Fibroblast of villous mesenchyme (primary cell): ENCODE measurements around the gene ABHD17A. TPM values are rescaled to one million over a fixed set of nuclear protein-coding genes. Genes with fewer than 3 reads are reported as not detected.

ENCODE experiments used
- DNase-seq: peaks from one replicate; pipeline ENCODE4 v3.0.0-alpha.2; 2010; ENCODE audit warnings: low read depth
- H3K4me3 ChIP-seq: 2 replicates; pipeline ENCODE4 v1.5.1; 2011; ENCODE audit warnings: low read depth, mild to moderate bottlenecking, low read length
- total RNA-seq: library from RNA; depleted of rRNA; stranded (reverse); fragments of >200 nt; gene quantifications from 2 replicates; pipeline ENCODE4 v1.2.3, GENCODE V29; 2012
- TF ChIP-seq, protein P1 (sequence below): IDR thresholded peaks from 2 replicates; pipeline ENCODE4 v1.5.1; 2012; ENCODE audit warnings: low read depth, mild to moderate bottlenecking, low read length; ENCODE audit not compliant: insufficient read depth

ABHD17A gene
- total RNA-seq, 1 donor, result 45.8 TPM

DNA sequence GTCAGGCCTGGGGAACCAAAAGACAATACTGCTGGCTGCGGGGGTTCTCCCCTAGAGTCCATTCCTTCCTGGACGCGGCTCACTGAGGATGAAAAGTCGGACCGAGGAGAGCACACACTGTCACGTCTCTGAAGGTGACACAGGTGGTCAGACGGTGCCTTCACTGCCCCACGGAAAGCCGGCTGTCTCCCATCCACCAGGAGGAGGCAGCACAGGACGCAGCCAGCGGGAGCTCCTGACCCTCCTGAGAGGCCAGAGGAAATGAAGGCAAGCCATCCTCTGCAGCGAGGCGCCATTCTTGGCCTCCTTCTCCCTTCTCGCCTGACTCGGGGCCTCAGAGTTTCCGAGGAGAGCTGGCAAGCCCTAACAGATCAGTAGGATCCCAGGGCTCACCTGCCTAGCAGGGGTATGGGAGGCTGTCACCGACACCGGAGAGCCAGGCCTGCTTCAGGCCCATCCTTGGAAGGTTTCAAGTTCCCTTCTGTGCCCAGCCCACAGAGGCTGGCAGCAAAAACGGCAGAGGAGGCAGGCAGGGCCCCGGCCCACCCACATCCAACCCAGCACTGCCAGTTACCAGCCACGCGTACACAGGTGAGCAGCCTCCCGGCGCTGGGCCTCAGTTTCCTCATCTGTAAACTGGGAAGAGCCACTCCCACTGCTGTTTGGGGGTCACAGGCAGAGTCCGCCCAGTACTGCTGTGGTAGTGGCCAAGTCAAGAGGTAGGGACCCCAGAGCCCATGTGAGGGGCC lies 41.5 kb downstream of the ABHD17A start:
- TF ChIP-seq, protein P1, sequence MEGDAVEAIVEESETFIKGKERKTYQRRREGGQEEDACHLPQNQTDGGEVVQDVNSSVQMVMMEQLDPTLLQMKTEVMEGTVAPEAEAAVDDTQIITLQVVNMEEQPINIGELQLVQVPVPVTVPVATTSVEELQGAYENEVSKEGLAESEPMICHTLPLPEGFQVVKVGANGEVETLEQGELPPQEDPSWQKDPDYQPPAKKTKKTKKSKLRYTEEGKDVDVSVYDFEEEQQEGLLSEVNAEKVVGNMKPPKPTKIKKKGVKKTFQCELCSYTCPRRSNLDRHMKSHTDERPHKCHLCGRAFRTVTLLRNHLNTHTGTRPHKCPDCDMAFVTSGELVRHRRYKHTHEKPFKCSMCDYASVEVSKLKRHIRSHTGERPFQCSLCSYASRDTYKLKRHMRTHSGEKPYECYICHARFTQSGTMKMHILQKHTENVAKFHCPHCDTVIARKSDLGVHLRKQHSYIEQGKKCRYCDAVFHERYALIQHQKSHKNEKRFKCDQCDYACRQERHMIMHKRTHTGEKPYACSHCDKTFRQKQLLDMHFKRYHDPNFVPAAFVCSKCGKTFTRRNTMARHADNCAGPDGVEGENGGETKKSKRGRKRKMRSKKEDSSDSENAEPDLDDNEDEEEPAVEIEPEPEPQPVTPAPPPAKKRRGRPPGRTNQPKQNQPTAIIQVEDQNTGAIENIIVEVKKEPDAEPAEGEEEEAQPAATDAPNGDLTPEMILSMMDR, result no peak
- H3K4me3 ChIP-seq, result no peak overlapping the region
- no peak for DNase-seq

DNA sequence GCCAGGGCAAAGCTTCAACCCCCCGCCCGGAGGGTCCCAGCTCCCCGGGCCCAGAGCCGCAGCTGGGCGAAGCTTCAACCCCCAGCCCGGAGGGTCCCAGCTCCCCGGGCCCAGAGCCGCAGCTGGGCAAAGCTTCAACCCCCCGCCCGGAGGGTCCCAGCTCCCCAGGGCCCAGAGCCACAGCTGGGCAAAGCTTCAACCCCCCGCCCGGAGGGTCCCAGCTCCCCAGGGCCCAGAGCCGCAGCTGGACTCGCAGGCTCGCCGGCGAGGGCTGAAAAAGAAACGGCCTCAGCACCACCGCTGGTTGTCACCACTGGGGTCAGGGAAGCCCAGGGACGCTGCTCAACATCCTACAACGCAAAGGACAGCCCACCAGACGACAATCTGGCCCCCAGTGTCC lies 42.2 kb downstream of the ABHD17A start:
- no peak for DNase-seq
- H3K4me3 ChIP-seq, result no peak overlapping the region
- TF ChIP-seq, protein P1, result no peak

DNA sequence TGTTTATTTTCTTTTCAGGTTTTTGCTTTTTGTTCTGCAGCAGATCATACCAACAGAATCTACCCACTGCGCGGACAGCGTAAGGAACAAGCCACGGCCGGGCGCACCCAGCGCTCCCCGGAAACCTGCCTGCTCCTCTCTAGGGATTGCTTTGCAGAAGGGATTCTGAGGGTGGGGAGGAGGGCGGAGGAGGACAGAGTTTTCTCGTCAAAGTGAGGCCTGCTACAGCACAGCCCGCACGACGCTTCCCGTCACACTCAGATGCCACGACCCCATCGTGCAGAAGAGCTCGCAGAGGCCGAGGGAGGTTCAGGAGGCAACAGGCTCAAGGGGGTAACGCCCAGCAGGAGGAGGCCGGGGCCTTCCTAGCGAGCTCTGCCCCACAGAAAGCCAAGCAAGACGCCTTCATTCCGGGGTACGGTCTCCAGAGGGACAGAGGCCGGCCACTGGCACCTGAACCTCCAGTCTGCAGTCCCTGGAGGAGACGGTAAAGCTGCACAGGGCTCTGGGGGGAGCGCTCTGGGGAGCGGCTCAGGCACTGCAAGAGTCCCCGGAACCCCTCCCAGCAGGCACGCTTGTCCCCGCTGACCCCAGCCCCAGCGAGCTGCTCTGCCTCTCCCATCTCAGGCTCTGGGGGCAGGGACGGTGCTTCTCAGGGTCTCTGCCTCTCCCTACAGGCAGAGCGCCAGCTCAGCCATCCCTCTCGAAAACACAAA lies 43.9 kb downstream of the ABHD17A start:
- peak overlapping the region; percentile 7 for H3K4me3 ChIP-seq
- no peak for DNase-seq
- TF ChIP-seq, protein P1, result no peak

DNA sequence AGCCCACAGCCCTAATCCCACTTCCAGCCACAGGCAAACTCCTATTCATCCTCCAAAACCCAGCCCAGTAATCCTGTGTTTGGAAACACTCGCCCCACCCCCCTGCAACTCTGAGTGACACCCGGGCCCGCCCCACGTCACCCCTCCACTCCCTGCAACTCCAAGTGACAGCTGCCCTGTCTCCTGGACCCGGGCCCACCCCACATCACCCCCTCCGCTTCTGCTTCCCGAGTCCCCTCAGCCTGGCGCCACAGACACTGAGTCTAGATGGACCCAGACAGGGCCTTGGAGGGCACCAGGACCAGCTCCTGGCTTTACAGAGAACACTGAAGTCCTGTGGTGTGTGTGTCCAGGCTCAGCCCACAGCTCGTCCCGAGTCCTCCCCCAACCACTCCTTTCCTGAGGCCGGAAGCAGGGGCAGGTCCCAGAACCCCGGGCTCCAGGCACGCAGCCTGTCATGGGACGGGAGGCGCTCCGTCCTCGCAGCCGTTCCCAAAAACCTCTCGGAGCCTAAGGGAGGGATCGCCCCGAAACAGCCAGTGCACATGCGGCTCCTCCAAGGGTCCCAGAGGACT lies 44.7 kb downstream of the ABHD17A start:
- no peak overlapping the region for H3K4me3 ChIP-seq

DNA sequence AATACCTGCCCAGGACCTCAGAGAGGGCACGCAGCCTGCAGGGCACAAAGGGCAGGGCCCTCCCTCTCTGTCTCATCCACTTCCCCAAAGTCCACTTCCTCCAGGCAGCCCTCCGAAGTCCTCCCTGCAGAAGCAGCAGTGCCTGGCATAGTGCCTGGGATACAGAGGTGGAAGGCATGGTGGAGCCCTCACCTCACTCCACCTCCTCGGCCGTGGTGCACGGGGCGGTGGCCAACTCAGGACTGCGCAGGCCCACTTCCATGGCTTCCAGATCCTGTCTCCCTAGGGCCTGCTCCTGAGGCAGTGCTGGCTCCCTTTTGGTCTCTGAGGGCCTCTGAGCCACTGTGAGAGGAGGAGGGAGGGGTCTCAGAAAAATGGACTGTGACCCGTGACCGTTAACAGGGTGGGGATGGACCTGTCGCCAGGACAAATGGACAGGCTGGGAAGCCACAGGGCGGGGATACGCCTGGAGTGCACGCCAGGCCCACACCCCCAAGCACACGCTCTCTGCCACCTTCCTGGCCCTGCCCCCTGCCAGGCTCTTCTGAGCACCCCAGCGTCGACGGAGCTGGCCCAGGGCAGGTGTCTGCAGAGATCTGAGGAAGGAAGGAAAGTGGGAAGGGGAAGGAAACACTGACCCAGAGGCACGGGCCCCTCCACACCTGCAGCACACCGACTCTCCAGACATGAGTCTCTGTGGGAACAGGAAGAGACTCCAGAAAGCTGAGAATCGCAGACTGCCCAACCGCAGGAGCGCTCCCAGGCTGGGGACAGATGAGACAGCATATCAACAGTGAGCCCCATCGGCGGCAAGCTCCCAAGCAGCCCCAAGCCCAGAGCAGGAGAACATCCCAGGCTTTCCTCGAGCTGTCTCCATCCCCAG lies 45.4 kb downstream of the ABHD17A start:
- H3K4me3 ChIP-seq, result no peak overlapping the region
- TF ChIP-seq, protein P1, result no peak
- DNase-seq, result no peak

More for the DNA sequence above, 44.7 kb downstream of the ABHD17A start:
- peak; percentile 49 for DNase-seq
- TF ChIP-seq, protein P1, result no peak

DNA sequence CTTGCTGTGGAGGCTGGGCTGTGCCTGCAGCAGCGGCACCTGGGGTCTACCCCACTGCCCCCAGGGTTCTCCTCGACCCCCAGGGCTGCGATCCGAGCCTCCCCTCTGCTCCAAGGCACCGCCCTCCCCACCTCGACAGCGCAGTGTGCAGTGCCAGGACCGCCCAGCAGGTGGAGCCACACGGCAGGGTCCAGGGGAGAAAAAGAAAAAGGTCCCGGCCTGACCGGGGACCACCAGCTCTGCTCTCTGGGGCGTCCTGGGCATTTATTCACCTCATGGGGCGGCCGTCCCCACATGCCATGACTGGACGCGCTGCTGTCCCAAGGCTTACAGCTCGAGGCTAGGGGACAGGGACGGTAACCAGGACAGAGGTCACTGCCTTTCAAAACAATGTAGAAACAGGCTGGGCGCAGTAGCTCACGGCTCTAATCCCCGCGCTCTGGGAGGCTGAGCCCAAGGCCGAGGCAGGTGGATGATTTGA lies 47.6 kb downstream of the ABHD17A start:
- peak; percentile 27 for DNase-seq
- no peak overlapping the region for H3K4me3 ChIP-seq
- TF ChIP-seq, protein P1, result peak; percentile 97
